ENCODE results near the gene ABCD1. TPM values are rescaled to one million over a fixed set of nuclear protein-coding genes. Genes with fewer than 3 reads are reported as not detected.

ABCD1 gene
- total RNA-seq, 1 donor from 2014 or later = 11.0 TPM

DNA sequence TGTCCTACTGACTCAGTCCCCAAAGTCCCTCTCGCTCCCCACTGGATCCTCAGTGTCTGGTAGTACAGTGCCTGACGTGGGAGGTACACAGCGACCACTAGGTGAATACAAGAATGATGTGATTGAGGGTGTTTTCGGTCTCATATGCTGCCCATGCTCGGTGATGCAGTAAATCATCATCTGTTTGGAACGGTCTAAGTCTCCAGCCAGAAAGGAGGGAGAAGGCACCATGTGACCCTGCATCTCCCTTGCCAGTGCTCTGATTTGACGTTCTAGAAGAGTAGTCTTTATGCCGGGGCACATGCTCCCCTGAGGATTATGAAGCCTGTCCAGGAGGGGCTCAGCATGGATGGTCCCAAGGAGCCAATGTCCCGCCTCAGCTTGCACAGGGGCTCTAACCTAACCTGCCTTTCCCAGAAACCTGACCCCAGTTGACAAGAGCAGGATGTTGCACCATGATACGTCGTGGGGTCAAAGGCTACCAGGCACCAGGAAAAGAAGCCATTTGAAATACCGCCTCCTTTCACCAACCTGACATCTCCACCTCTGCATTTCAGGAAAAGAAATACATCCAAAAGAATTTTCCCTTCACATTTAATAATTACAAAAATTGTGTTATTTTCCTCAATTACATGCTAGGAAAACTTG lies 25.6 kb downstream of the ABCD1 start:
- Histone ChIP-seq H3K9me3 (no peaks in the 10 kb centered on the region), H3K27ac (no peak overlapping the region), H3K27me3 (no peaks in the 10 kb centered on the region), H3K36me3 (no peaks in the 10 kb centered on the region), H3K4me1 (no peaks in the 10 kb centered on the region), H3K4me3 (no peak overlapping the region)
- TF ChIP-seq, protein P1, sequence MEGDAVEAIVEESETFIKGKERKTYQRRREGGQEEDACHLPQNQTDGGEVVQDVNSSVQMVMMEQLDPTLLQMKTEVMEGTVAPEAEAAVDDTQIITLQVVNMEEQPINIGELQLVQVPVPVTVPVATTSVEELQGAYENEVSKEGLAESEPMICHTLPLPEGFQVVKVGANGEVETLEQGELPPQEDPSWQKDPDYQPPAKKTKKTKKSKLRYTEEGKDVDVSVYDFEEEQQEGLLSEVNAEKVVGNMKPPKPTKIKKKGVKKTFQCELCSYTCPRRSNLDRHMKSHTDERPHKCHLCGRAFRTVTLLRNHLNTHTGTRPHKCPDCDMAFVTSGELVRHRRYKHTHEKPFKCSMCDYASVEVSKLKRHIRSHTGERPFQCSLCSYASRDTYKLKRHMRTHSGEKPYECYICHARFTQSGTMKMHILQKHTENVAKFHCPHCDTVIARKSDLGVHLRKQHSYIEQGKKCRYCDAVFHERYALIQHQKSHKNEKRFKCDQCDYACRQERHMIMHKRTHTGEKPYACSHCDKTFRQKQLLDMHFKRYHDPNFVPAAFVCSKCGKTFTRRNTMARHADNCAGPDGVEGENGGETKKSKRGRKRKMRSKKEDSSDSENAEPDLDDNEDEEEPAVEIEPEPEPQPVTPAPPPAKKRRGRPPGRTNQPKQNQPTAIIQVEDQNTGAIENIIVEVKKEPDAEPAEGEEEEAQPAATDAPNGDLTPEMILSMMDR (IDR thresholded peaks at IDR 0.05) = no peak
- no peak for TF ChIP-seq POLR2A (IDR thresholded peaks at IDR 0.05)
- TF ChIP-seq POLR2AphosphoS5 (IDR thresholded peaks at IDR 0.05; ENCODE audit: insufficient read depth in 1 of 2, low read depth in 1 of 2) = no peak
- no peak for DNase-seq (ENCODE audit: extremely low spot score in 2 of 2)
- intact Hi-C loops (cut with DNase I) = no loop called here

DNA sequence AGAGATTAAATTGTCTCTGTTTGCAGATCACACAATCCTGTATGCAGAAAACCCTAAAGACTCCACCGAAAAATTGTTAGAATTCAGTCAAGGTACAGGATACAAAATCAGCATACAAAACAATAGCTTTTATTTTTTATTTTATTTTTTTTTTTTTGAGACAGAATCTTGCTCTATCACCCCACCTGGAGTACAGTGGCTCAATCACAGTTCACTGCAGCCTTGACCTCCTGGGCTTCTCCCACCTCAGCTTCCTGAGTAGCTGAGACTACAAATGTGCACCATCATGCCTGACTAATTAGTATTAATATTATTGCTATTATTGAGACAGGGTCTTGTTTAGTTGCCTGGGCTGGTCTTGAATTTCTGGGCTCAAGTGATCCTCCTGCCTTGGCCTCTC lies 30.5 kb downstream of the ABCD1 start:
- Histone ChIP-seq H3K27ac (no peak overlapping the region), H3K4me3 (no peak overlapping the region), H3K36me3 (no peaks in the 10 kb centered on the region), H3K4me1 (no peaks in the 10 kb centered on the region), H3K9me3 (no peaks in the 10 kb centered on the region), H3K27me3 (no peaks in the 10 kb centered on the region)
- DNase-seq (ENCODE audit: extremely low spot score in 2 of 2) = no peak
- TF ChIP-seq POLR2AphosphoS5 (IDR thresholded peaks at IDR 0.05; ENCODE audit: insufficient read depth in 1 of 2, low read depth in 1 of 2) (no peak), POLR2A (IDR thresholded peaks at IDR 0.05) (no peak)
- intact Hi-C loops (cut with DNase I) = no loop called here

DNA sequence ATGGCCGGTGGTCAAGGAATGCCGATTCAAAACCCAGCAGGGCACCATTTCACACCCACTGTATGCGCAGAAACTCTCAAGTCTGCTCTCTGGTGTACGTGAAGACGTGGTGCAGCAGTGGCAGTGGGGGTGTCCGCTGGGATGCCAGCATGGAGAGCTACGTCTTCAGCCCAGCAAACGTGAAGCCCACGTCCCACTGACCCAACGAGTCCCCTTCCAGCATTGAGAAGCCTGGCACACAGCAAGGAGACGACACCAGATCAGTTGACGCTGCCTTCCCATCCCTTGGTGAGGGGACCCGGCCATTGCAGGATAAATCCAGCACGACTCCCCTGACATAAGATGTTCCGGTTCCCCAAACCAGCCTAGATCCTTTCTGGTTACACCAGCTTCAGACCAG lies 37.2 kb downstream of the ABCD1 start:
- no peak for DNase-seq (ENCODE audit: extremely low spot score in 2 of 2)
- Histone ChIP-seq H3K4me3 (no peak overlapping the region), H3K27ac (no peak overlapping the region), H3K9me3 (no peaks in the 10 kb centered on the region), H3K36me3 (no peaks in the 10 kb centered on the region), H3K4me1 (peaks cover 28% of the 10 kb centered on the region), H3K27me3 (no peaks in the 10 kb centered on the region)
- TF ChIP-seq POLR2AphosphoS5 (IDR thresholded peaks at IDR 0.05; ENCODE audit: insufficient read depth in 1 of 2, low read depth in 1 of 2) (no peak), POLR2A (IDR thresholded peaks at IDR 0.05) (no peak)
- TF ChIP-seq, protein P1 (IDR thresholded peaks at IDR 0.05) = no peak
- intact Hi-C loops (cut with DNase I) = loop anchor here (2.0 kb wide), 1 partner anchor 187 kb away; no protein-coding TSS in a partner anchor

DNA sequence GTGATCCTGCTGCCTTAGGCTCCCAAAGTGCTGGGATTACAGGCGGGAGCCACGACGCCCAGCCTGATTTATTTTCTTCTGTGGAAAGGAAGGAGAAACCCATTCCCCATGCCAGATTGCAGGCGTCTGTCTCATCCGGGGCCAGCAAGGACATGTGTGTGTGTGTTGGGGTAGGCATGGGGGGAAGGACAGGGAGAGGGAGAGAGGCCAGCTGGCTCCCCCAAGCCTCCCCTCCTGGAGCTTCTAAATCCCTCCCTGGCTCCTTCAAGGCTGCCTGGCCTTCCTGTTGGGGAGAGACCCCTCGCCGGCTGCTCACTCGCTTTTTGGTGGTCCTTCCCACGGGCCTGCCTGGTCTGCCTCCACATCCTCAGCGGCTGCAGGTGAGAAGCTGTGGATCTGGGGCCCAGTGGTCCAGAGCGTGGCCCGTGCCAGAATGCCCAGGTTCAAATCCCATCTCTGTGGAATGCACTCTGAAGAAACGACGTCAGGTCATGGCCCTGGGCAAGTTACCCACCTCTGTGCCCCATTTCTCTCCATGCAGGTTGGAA lies 38.0 kb downstream of the ABCD1 start:
- DNase-seq (ENCODE audit: extremely low spot score in 2 of 2) = no peak
- TF ChIP-seq, protein P1 (IDR thresholded peaks at IDR 0.05) = no peak
- TF ChIP-seq POLR2A (IDR thresholded peaks at IDR 0.05) = no peak
- TF ChIP-seq POLR2AphosphoS5 (IDR thresholded peaks at IDR 0.05; ENCODE audit: insufficient read depth in 1 of 2, low read depth in 1 of 2) = no peak
- intact Hi-C loops (cut with DNase I) = loop anchor here (2.0 kb wide), 1 partner anchor 186 kb away; no protein-coding TSS in a partner anchor
- no peaks in the 10 kb centered on the region for H3K36me3 ChIP-seq
- H3K4me3 ChIP-seq = no peak overlapping the region
- H3K4me1 ChIP-seq = peaks cover 30% of the 10 kb centered on the region
- H3K9me3 ChIP-seq = no peaks in the 10 kb centered on the region
- no peak overlapping the region for H3K27ac ChIP-seq
- no peaks in the 10 kb centered on the region for H3K27me3 ChIP-seq

DNA sequence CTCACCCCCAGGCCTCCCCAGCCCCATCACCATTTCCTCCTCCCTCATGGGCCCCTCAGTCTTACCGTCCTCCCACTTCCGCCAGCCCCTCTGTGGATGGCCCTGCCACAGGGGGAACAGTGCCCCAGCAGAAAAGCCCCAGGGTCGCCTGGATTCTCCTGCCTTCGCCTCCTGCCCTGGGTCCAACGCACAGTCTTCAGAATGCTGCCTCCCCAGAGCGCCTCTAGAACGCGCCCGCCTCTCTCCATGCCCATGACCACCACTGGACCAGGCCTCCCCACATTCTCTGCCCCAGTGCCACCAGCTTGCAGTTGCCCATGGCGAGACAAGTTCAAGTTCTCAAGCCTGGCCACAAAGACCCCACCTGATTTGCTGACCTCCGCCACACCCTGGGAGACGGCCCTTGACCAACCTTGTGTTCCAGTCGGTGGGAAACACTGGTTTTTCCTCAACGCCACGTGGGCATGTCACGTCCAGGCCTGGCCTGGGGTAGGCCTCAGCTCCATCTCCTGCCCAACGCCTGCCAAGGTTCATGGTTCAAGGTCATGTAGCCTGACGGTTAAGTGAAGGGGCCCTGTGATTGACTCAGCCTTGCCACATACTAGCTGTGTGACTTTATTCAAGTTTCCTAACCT lies 38.8 kb downstream of the ABCD1 start:
- intact Hi-C loops (cut with DNase I) = loop anchor here (2.0 kb wide), 1 partner anchor 185 kb away; no protein-coding TSS in a partner anchor
- DNase-seq (ENCODE audit: extremely low spot score in 2 of 2) = no peak

More for the DNA sequence above, 38.8 kb downstream of the ABCD1 start:
- Histone ChIP-seq H3K9me3 (no peaks in the 10 kb centered on the region), H3K27ac (no peak overlapping the region), H3K4me1 (peaks cover 30% of the 10 kb centered on the region), H3K36me3 (no peaks in the 10 kb centered on the region), H3K4me3 (no peak overlapping the region), H3K27me3 (no peaks in the 10 kb centered on the region)
- TF ChIP-seq POLR2AphosphoS5 (IDR thresholded peaks at IDR 0.05; ENCODE audit: insufficient read depth in 1 of 2, low read depth in 1 of 2) (no peak), POLR2A (IDR thresholded peaks at IDR 0.05) (no peak)
- TF ChIP-seq, protein P1 (IDR thresholded peaks at IDR 0.05) = no peak
